ENCODE data around the gene TSC1.

The TSC1 gene

GRCh38 chr9:132957805-132958204 lies 13.4 kb upstream of the TSC1 start:
- no peak for TF ChIP-seq EZH2 (IDR thresholded peaks at IDR 0.05; ENCODE audit: borderline replicate concordance, low read depth, low read length, severe bottlenecking)
- no peak for TF ChIP-seq CTCF (IDR thresholded peaks at IDR 0.05; ENCODE audit: borderline replicate concordance, extremely low read depth, low read length, poor library complexity, severe bottlenecking)
- H3K9me3 ChIP-seq (ENCODE audit: insufficient read depth, low read length, severe bottlenecking), result peaks cover 6% of the 10 kb centered on the region
- no peak overlapping the region for H3K27ac ChIP-seq (ENCODE audit: low read length)

DNA sequence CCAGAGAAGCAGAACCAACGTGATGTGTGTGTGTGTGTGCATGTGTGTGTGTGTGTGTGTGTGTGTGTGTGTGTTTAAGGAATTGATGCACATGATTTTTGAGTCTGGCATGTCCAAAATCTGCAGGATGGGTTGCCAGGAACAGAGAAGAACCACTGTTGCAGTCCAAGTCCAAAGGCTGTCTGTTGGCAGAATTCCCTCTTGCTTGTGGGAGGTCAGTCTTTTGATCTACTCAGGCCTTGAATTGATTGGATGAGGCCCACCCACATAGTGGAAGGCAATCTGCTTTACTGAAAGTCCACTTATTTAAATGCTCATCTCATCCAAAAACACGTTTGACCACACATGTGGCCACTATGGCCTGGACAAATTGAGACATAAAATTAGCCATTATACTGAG lies 11.4 kb upstream of the TSC1 start:
- no peak for DNase-seq
- Histone ChIP-seq H3K9ac (ENCODE audit: low read depth, low read length) (no peak overlapping the region), H3K79me2 (ENCODE audit: insufficient read depth, low read length) (no peaks in the 10 kb centered on the region), H3K27me3 (ENCODE audit: insufficient read depth, low read length, poor library complexity) (no peaks in the 10 kb centered on the region), H3K27ac (ENCODE audit: low read length) (no peak overlapping the region), H3K4me2 (ENCODE audit: insufficient read depth, low read length) (no peak overlapping the region), H3K36me3 (ENCODE audit: insufficient read depth, low read length) (no peaks in the 10 kb centered on the region), H2AFZ (ENCODE audit: low read depth, low read length) (no peak overlapping the region), H3K4me1 (ENCODE audit: insufficient read depth, low read length) (no peaks in the 10 kb centered on the region), H4K20me1 (ENCODE audit: insufficient read depth, low read length) (no peaks in the 10 kb centered on the region), H3K9me3 (ENCODE audit: insufficient read depth, low read length, severe bottlenecking) (peaks cover 6% of the 10 kb centered on the region), H3K4me3 (ENCODE audit: low read depth in 1 of 2, low read length in 2 of 2) (no peak overlapping the region)
- TF ChIP-seq EZH2 (IDR thresholded peaks at IDR 0.05; ENCODE audit: borderline replicate concordance, low read depth, low read length, severe bottlenecking), result no peak
- no peak for TF ChIP-seq CTCF (IDR thresholded peaks at IDR 0.05; ENCODE audit: borderline replicate concordance, extremely low read depth, low read length, poor library complexity, severe bottlenecking)
- ATAC-seq (ENCODE audit: insufficient read depth, low read depth), result no peak

More at GRCh38 chr9:132957805-132958204, 13.4 kb upstream of the TSC1 start:
- no peak overlapping the region for H3K4me2 ChIP-seq (ENCODE audit: insufficient read depth, low read length)
- H2AFZ ChIP-seq (ENCODE audit: low read depth, low read length), result no peak overlapping the region
- no peak overlapping the region for H3K4me3 ChIP-seq (ENCODE audit: low read depth in 1 of 2, low read length in 2 of 2)
- no peak overlapping the region for H3K9ac ChIP-seq (ENCODE audit: low read depth, low read length)
- DNase-seq, result no peak
- ATAC-seq (ENCODE audit: insufficient read depth, low read depth), result no peak
- H3K4me1 ChIP-seq (ENCODE audit: insufficient read depth, low read length), result no peaks in the 10 kb centered on the region
- H3K79me2 ChIP-seq (ENCODE audit: insufficient read depth, low read length), result no peaks in the 10 kb centered on the region
- no peaks in the 10 kb centered on the region for H3K36me3 ChIP-seq (ENCODE audit: insufficient read depth, low read length)
- no peaks in the 10 kb centered on the region for H4K20me1 ChIP-seq (ENCODE audit: insufficient read depth, low read length)
- no peaks in the 10 kb centered on the region for H3K27me3 ChIP-seq (ENCODE audit: insufficient read depth, low read length, poor library complexity)

DNA sequence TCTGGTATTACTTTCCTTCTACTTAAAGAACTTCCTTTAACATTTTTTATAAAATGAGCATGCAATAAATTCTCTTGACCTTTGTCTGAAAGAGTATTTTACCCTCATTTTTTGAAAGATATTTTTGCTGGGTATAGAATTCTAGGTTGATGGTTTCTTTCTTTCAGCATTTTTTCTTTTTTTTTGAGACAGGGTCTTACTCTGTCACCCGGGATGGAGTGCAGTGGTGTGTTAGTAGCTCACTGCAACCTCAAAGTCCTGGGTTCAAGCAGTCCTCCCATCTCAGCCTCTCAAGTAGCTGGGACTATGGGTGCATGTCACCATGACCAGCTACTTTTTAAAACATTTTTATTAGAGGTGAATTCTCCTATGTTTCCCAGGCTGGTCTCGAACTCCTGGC lies 10.7 kb upstream of the TSC1 start:
- Histone ChIP-seq H3K9me3 (ENCODE audit: insufficient read depth, low read length, severe bottlenecking) (peaks cover 6% of the 10 kb centered on the region), H3K79me2 (ENCODE audit: insufficient read depth, low read length) (no peaks in the 10 kb centered on the region), H3K4me1 (ENCODE audit: insufficient read depth, low read length) (no peaks in the 10 kb centered on the region), H3K9ac (ENCODE audit: low read depth, low read length) (no peak overlapping the region), H4K20me1 (ENCODE audit: insufficient read depth, low read length) (no peaks in the 10 kb centered on the region), H3K4me2 (ENCODE audit: insufficient read depth, low read length) (no peak overlapping the region), H3K27me3 (ENCODE audit: insufficient read depth, low read length, poor library complexity) (no peaks in the 10 kb centered on the region), H2AFZ (ENCODE audit: low read depth, low read length) (no peak overlapping the region), H3K27ac (ENCODE audit: low read length) (no peak overlapping the region), H3K36me3 (ENCODE audit: insufficient read depth, low read length) (no peaks in the 10 kb centered on the region), H3K4me3 (ENCODE audit: low read depth in 1 of 2, low read length in 2 of 2) (no peak overlapping the region)
- no peak for TF ChIP-seq EZH2 (IDR thresholded peaks at IDR 0.05; ENCODE audit: borderline replicate concordance, low read depth, low read length, severe bottlenecking)
- no peak for TF ChIP-seq CTCF (IDR thresholded peaks at IDR 0.05; ENCODE audit: borderline replicate concordance, extremely low read depth, low read length, poor library complexity, severe bottlenecking)
- no peak for ATAC-seq (ENCODE audit: insufficient read depth, low read depth)
- DNase-seq, result no peak

DNA sequence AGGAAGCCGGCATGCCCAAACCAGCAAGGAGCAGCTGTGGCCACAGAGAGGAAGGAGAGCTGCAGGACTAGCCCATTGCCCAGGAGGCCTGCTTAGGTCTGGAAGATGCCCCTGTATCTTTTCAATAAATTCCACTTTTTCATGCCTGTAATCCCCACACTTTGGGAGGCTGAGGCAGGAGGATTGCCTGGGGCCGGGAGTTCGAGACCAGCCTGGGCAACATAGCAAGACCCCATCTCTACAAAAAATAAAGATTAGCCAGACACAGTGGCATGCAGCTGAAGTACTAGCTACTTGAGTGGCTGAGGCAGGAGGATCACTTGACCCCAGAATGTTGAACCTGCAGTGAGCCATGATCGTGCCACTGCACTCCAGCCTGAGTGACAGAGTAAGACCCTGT lies 5.3 kb upstream of the TSC1 start:
- Histone ChIP-seq H3K79me2 (ENCODE audit: insufficient read depth, low read length) (no peaks in the 10 kb centered on the region), H3K4me1 (ENCODE audit: insufficient read depth, low read length) (peaks cover 6% of the 10 kb centered on the region)

More for the DNA sequence above, 5.3 kb upstream of the TSC1 start:
- no peak for DNase-seq
- Histone ChIP-seq H3K36me3 (ENCODE audit: insufficient read depth, low read length) (no peaks in the 10 kb centered on the region), H4K20me1 (ENCODE audit: insufficient read depth, low read length) (no peaks in the 10 kb centered on the region), H3K9ac (ENCODE audit: low read depth, low read length) (no peak overlapping the region), H3K4me2 (ENCODE audit: insufficient read depth, low read length) (no peak overlapping the region), H3K27ac (ENCODE audit: low read length) (no peak overlapping the region), H2AFZ (ENCODE audit: low read depth, low read length) (no peak overlapping the region), H3K4me3 (ENCODE audit: low read depth in 1 of 2, low read length in 2 of 2) (no peak overlapping the region), H3K9me3 (ENCODE audit: insufficient read depth, low read length, severe bottlenecking) (no peaks in the 10 kb centered on the region), H3K27me3 (ENCODE audit: insufficient read depth, low read length, poor library complexity) (no peaks in the 10 kb centered on the region)
- TF ChIP-seq CTCF (IDR thresholded peaks at IDR 0.05; ENCODE audit: borderline replicate concordance, extremely low read depth, low read length, poor library complexity, severe bottlenecking) (no peak), EZH2 (IDR thresholded peaks at IDR 0.05; ENCODE audit: borderline replicate concordance, low read depth, low read length, severe bottlenecking) (no peak)
- ATAC-seq (ENCODE audit: insufficient read depth, low read depth), result no peak

Measured in DND-41 (cell line).